A204.1 (cell line): Measurements from ENCODE around the gene NPBWR2.

Source experiments
- FAIRE-seq: peaks from 2 replicates; lab custom pipeline; 2012; peaks lifted over from hg19 to GRCh38; lab: Jason Lieb, UNC

The NPBWR2 gene

GRCh38 chr20:64106981-64107735 is at the start of gene NPBWR2:
TSS of gene NPBWR2 (minus strand) at chr20:64107565. CDS start at chr20:64106831, 734 bp downstream.
- no peak for FAIRE-seq

GRCh38 chr20:64156136-64156885 is 48.9 kb upstream of the NPBWR2 start:
- no peak for FAIRE-seq

GRCh38 chr20:64155258-64156135 is 48.1 kb upstream of the NPBWR2 start:
- FAIRE-seq: no peak

GRCh38 chr20:64154590-64155257 is 47.4 kb upstream of the NPBWR2 start:
- FAIRE-seq: no peak

- no peak for FAIRE-seq
Observed at GRCh38 chr20:64153861-64154589, 46.7 kb upstream of the NPBWR2 start.

- FAIRE-seq: no peak
Observed at GRCh38 chr20:64153410-64153809, 46.0 kb upstream of the NPBWR2 start.

GRCh38 chr20:64152906-64153305 is 45.5 kb upstream of the NPBWR2 start:
- no peak for FAIRE-seq

GRCh38 chr20:64151633-64152530 is 44.5 kb upstream of the NPBWR2 start:
- no peak for FAIRE-seq

GRCh38 chr20:64150756-64151632 is 43.6 kb upstream of the NPBWR2 start:
- FAIRE-seq: no peak

- no peak for FAIRE-seq
Observed at GRCh38 chr20:64149809-64150560, 42.6 kb upstream of the NPBWR2 start.

GRCh38 chr20:64149141-64149540 is 41.8 kb upstream of the NPBWR2 start:
- FAIRE-seq: no peak

- FAIRE-seq: no peak
Observed at GRCh38 chr20:64148581-64148980, 41.2 kb upstream of the NPBWR2 start.

GRCh38 chr20:64146936-64147477 is 39.6 kb upstream of the NPBWR2 start:
- no peak for FAIRE-seq

- FAIRE-seq: no peak
Observed at GRCh38 chr20:64146301-64146935, 39.1 kb upstream of the NPBWR2 start.

- no peak for FAIRE-seq
Observed at GRCh38 chr20:64145458-64146300, 38.3 kb upstream of the NPBWR2 start.

- FAIRE-seq: no peak
Observed at GRCh38 chr20:64144144-64144912, 37.0 kb upstream of the NPBWR2 start.
